ENCODE results near the gene NAV2. TPM values are rescaled to one million over a fixed set of nuclear protein-coding genes. Genes with fewer than 3 reads are reported as not detected.

Gene NAV2
- total RNA-seq, 1 experiment from 2014 or later = 46.3 TPM

GRCh38 chr11:19958204-19958603, 245.6 kb downstream of the NAV2 start:
- Histone ChIP-seq H3K9ac (ENCODE audit: extremely low read depth, insufficient read length, low read length) (no peak overlapping the region), H3K4me1 (ENCODE audit: insufficient read depth, low read length) (peaks cover 15% of the 10 kb centered on the region; the same call in 1 of the 2 replicates), H3K79me1 (ENCODE audit: insufficient read depth, low read depth, low read length, poor library complexity, severe bottlenecking) (no peaks in the 10 kb centered on the region), H3K27ac (ENCODE audit: insufficient read length, low read depth, low read length) (no peak overlapping the region), H2BK12ac (ENCODE audit: insufficient read length, low read depth, low read length) (no peak overlapping the region), H4K20me1 (ENCODE audit: control insufficient read depth, insufficient read depth, insufficient read length) (no peaks in the 10 kb centered on the region), H3K4ac (ENCODE audit: low read depth, low read length) (no peak overlapping the region), H3K23me2 (ENCODE audit: insufficient read length, low read depth, low read length, poor library complexity, severe bottlenecking) (no peaks in the 10 kb centered on the region), H3K23ac (ENCODE audit: insufficient read length, low read depth, low read length) (no peak overlapping the region), H2BK120ac (ENCODE audit: low read depth, low read length, poor library complexity, severe bottlenecking) (no peak overlapping the region), H3K14ac (ENCODE audit: insufficient read depth, low read length) (no peak overlapping the region), H2AFZ (ENCODE audit: low read length) (no peak overlapping the region), H2BK15ac (ENCODE audit: low read depth, low read length) (no peak overlapping the region), H3K56ac (ENCODE audit: insufficient read length, low read depth, low read length) (no peak overlapping the region), H2BK5ac (ENCODE audit: insufficient read length, low read length) (no peak overlapping the region), H3K18ac (ENCODE audit: insufficient read length, low read depth, low read length) (no peak overlapping the region), H3K79me2 (ENCODE audit: insufficient read depth, low read length) (no peaks in the 10 kb centered on the region; the same call in 1 of the 2 replicates), H4K5ac (ENCODE audit: insufficient read length, low read depth, low read length) (no peak overlapping the region), H4K91ac (ENCODE audit: insufficient read length, low read depth, low read length) (no peak overlapping the region), H3K27me3 (ENCODE audit: insufficient read depth, low read length) (no peaks in the 10 kb centered on the region), H3K9me3 (ENCODE audit: control insufficient read depth, low read depth, low read length) (no peaks in the 10 kb centered on the region), H3K4me2 (ENCODE audit: insufficient read depth, insufficient read length, low read length) (no peak overlapping the region), H2AK5ac (ENCODE audit: insufficient read length, low read length) (no peak overlapping the region), H3T11ph (ENCODE audit: low read length) (no peak overlapping the region), H4K8ac (replicated peaks; ENCODE audit: insufficient read length, low read depth, low read length) (no peak overlapping the region), H2BK20ac (ENCODE audit: low read depth, low read length, poor library complexity, severe bottlenecking) (no peak overlapping the region)
- TF ChIP-seq CTCF (conservative IDR thresholded peaks at IDR 0.05) = no peak
- Mint-ChIP-seq H3K4me3 (no peak overlapping the region), H3K27me3 (ENCODE audit: low read depth) (peaks cover 2% of the 10 kb centered on the region; the same call in 1 of the 2 replicates), H3K27ac (peak overlapping the region in 1 of 3 experiments; percentile 50; a peak in 2 of 7 replicates), H3K36me3 (ENCODE audit: insufficient read depth in 1 of 3, low read depth in 3 of 3) (peaks cover 20 to 23% (median 20%) of the 10 kb centered on the region in 3 experiments; a peak in 6 of 7 replicates), H3K4me1 (peaks cover 34 to 36% of the 10 kb centered on the region in 2 experiments), H3K9me3 (no peaks in the 10 kb centered on the region; a peak in 1 of 5 replicates)
- no peak for DNase-seq
- WGBS (ENCODE audit: extremely low coverage, insufficient read length, low lambda C conversion rate) = no CpG with 5 or more reads among the region's 3 CpGs
